GM12878 (cell line): ENCODE measurements around the gene BICC1. TPM values are rescaled to one million over a fixed set of nuclear protein-coding genes. Genes with fewer than 3 reads are reported as not detected.

Source experiments
- ATAC-seq: fragments of 200-7000 bp; cut with Tn5 transposase; 3 replicates; pipeline ENCODE4 v1.9.1; 2020; ENCODE audit warnings: mild to moderate bottlenecking, moderate library complexity
- BruUV-seq: library from RNA; stranded (reverse); fragments of 400-500 nt; replicated peaks from 2 replicates; lab custom pipeline; 2021; lab: Mats Ljungman, UMichigan
- CTCF ChIA-PET: fragments of 300-600 bp; sonication (Branson Sonifier 250); formaldehyde crosslinking; extraction: SDS; loops from one replicate; lab custom pipeline; 2021; ENCODE audit warnings: inconsistent platforms; lab: Yijun Ruan, JAX
- POLR2A ChIA-PET: fragments of 350-600 bp; formaldehyde crosslinking; extraction: SDS; loops from one replicate; lab custom pipeline; 2021; ENCODE audit warnings: inconsistent platforms; lab: Charles Lee
- RAD21 ChIA-PET: fragments of 300-600 bp; sonication (Branson Sonifier 250); formaldehyde crosslinking; loops from one replicate; lab custom pipeline; 2023; ENCODE audit warnings: antibody characterized with exemption; ENCODE audit not compliant: unreplicated experiment; lab: Charles Lee
- SMC1A ChIA-PET: fragments of 300-600 bp; sonication (Branson Sonifier 250); formaldehyde crosslinking; loops from one replicate; lab custom pipeline; 2023; ENCODE audit not compliant: unreplicated experiment, uncharacterized antibody; lab: Charles Lee
- DNase-seq: peaks from one replicate; pipeline ENCODE4 v3.0.0-alpha.2; 2011; ENCODE audit warnings: low read depth, low spot score
- FAIRE-seq: peaks from 3 replicates; lab custom pipeline; 2011; peaks lifted over from hg19 to GRCh38; lab: Jason Lieb, UNC
- H2AFZ ChIP-seq: 2 replicates; pipeline ENCODE4 v1.6.0; 2011; ENCODE audit warnings: low read depth, low read length, control low read depth; ENCODE audit not compliant: control insufficient read depth
- H3K27ac ChIP-seq: 2 replicates; pipeline ENCODE4 v1.5.1; 2011; ENCODE audit warnings: control low read depth; ENCODE audit not compliant: control insufficient read depth, insufficient read depth
- H3K27me3 ChIP-seq, 2 experiments: replicated peaks in 1 of 2; 2 replicates each; pipeline versions ENCODE4 v1.6.0 to v1.6.1; 2011; ENCODE audit warnings: low read length in 1 of 2; ENCODE audit not compliant: control insufficient read depth in 2 of 2, insufficient read depth in 2 of 2
- H3K36me3 ChIP-seq, 2 experiments: 2 replicates each; pipeline ENCODE4 v1.5.1; 2011; ENCODE audit warnings: low read length in 1 of 2; ENCODE audit not compliant: control insufficient read depth in 2 of 2, insufficient read depth in 2 of 2
- H3K4me1 ChIP-seq: 2 replicates; pipeline ENCODE4 v1.6.1; 2011; ENCODE audit warnings: mild to moderate bottlenecking, low read length, moderate library complexity, mixed read lengths; ENCODE audit not compliant: control insufficient read depth, insufficient read depth
- H3K4me2 ChIP-seq: 2 replicates; pipeline ENCODE4 v1.6.0; 2011; ENCODE audit warnings: control low read depth; ENCODE audit not compliant: control insufficient read depth, insufficient read depth
- H3K4me3 ChIP-seq: fragments of 200-600 bp; sonication (generic); 2 replicates; pipeline ENCODE4 v1.5.1; 2016
- H3K79me2 ChIP-seq: 2 replicates; pipeline ENCODE4 v1.6.0; 2011; ENCODE audit warnings: low read length; ENCODE audit not compliant: control insufficient read depth, insufficient read depth
- H3K9ac ChIP-seq: 2 replicates; pipeline ENCODE4 v1.8.0; 2011; ENCODE audit warnings: low read length, control low read depth, mixed read lengths; ENCODE audit not compliant: control insufficient read depth, insufficient read depth
- H3K9me3 ChIP-seq: replicated peaks from 3 replicates; pipeline ENCODE4 v1.5.1; 2011; ENCODE audit warnings: mild to moderate bottlenecking, low read length; ENCODE audit not compliant: control insufficient read depth, insufficient read depth
- H4K20me1 ChIP-seq: 2 replicates; pipeline ENCODE4 v1.6.0; 2011; ENCODE audit not compliant: control insufficient read depth, insufficient read depth
- ETV6 ChIP-seq, 2 experiments: fragments of 450-650 bp in 1 of 2; IDR thresholded peaks in 1 of 2; conservative IDR thresholded peaks in 1 of 2; 2 replicates each; pipeline ENCODE4 v1.6.1; 2014; ENCODE audit warnings: antibody characterized with exemption in 1 of 2, borderline replicate concordance in 1 of 2, low read depth in 1 of 2, mild to moderate bottlenecking in 1 of 2, moderate library complexity in 1 of 2
- HDAC2 ChIP-seq: fragments of 200-600 bp; sonication (generic); IDR thresholded peaks from 2 replicates; pipeline ENCODE4 v1.6.1; 2017
- JUNB ChIP-seq: IDR thresholded peaks from 2 replicates; pipeline ENCODE4 v1.6.1; 2016; ENCODE audit warnings: antibody characterized with exemption, mild to moderate bottlenecking
- KAT2A ChIP-seq: conservative IDR thresholded peaks from 2 replicates; pipeline ENCODE4 v1.6.1; 2011; ENCODE audit warnings: low read depth, low read length; ENCODE audit not compliant: control insufficient read depth
- POLR2A ChIP-seq: IDR thresholded peaks from 2 replicates; pipeline ENCODE4 v1.6.1; 2011; ENCODE audit warnings: low read depth, mild to moderate bottlenecking, low read length
- SMAD1 ChIP-seq: fragments of 450-650 bp; IDR thresholded peaks from 2 replicates; pipeline ENCODE4 v1.6.1; 2018; ENCODE audit warnings: mild to moderate bottlenecking, low read depth; ENCODE audit not compliant: partially characterized antibody
- SUZ12 ChIP-seq: fragments of 200-600 bp; sonication (generic); IDR thresholded peaks from one replicate; pipeline ENCODE4 v1.6.1; 2018; ENCODE audit warnings: antibody characterized with exemption, mild to moderate bottlenecking; ENCODE audit not compliant: unreplicated experiment
- TARDBP ChIP-seq: IDR thresholded peaks from 2 replicates; pipeline ENCODE4 v1.6.1; 2016; ENCODE audit warnings: borderline replicate concordance
- TBL1XR1 ChIP-seq: IDR thresholded peaks from 2 replicates; pipeline ENCODE4 v1.6.1; 2012; ENCODE audit warnings: low read depth, low read length, improper control_type of control experiment
- ZNF274 ChIP-seq: IDR thresholded peaks from one replicate; pipeline ENCODE4 v1.8.0; 2011; ENCODE audit not compliant: insufficient read length, insufficient read depth
- WGBS: methylation state at CpG from one replicate; pipeline ENCODE4 v1.1.6; 2016; ENCODE audit warnings: low lambda C conversion rate; ENCODE audit not compliant: insufficient replicate concordance, insufficient coverage; ENCODE audit errors: missing lambda C conversion rate; 5-methylcytosine and 5-hydroxymethylcytosine counted together
- in situ Hi-C: fragments of 300-500 bp; cut with MboI; formaldehyde crosslinking; loops from 9 replicates; pipeline ENCODE4 v1.14.3; 2018; ENCODE audit warnings: mixed read lengths
- intact Hi-C: fragments of 100-400 bp; cut with micrococcal nuclease; formaldehyde crosslinking; loops from one replicate; pipeline ENCODE4 v1.14.2; 2022; ENCODE audit not compliant: unreplicated experiment
- polyA plus RNA-seq, 11 experiments: library from polyadenylated mRNA; depleted of rRNA in 4 of 11; unstranded in 6 of 11; stranded (reverse) in 5 of 11; fragments of >200 nt; fragmentation: Nextera tagmentation in 4 of 11; fragmentation: Illumina TruSeq in 1 of 11; extraction: Ambion mirVana in 4 of 11; extraction: Trizol in 1 of 11; gene quantifications; 1 replicate in 1 of 11; 2 replicates in 10 of 11; pipeline versions ENCODE4 v1.2.1 to v1.2.3, GENCODE V29; 2011 to 2016; ENCODE audit warnings: inconsistent platforms in 2 of 11, missing spikeins in 2 of 11, low read depth in 1 of 11
- total RNA-seq, 4 experiments: library from RNA; depleted of rRNA in 3 of 4; stranded (reverse); fragments of >200 nt in 3 of 4; fragmentation: Illumina TruSeq in 1 of 4; extraction: Trizol in 1 of 4; gene quantifications; 2 replicates each; pipeline versions ENCODE4 v1.2.1 to v1.2.3, GENCODE V29; 2013 to 2021
- TF ChIP-seq, protein P1 (sequence below): fragments of 450-650 bp; IDR thresholded peaks from 2 replicates; pipeline ENCODE4 v1.6.1; 2017; ENCODE audit warnings: low read depth, mild to moderate bottlenecking, moderate library complexity

BICC1 gene
- total and polyA plus RNA-seq, 10 of the 15 experiments (the other 5 are each of a cell fraction or from before 2014, with no cell fraction given), result 0.01 to 0.10 (median 0.04) TPM; not detected in 5

DNA sequence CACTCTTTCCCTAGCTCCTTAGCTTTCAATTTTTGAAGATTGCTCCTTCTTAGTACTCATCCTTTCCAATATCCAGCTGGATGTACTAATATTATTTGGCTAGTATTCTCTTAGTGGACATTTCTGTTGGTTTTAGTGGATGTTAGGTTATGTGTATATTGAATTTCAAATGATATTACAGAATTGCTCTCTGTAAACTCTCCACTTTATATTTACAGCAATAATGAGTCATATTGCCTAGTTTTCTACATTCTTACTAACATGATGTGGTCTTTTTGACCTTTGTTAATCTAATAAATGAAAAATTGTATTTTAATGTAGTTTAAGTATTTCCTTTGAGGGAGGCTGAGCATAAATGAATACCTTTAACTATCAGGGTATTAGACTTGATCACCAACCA lies 69.4 kb downstream of the BICC1 start:
- no peak overlapping the region for H3K4me2 ChIP-seq
- TF ChIP-seq, protein P1, sequence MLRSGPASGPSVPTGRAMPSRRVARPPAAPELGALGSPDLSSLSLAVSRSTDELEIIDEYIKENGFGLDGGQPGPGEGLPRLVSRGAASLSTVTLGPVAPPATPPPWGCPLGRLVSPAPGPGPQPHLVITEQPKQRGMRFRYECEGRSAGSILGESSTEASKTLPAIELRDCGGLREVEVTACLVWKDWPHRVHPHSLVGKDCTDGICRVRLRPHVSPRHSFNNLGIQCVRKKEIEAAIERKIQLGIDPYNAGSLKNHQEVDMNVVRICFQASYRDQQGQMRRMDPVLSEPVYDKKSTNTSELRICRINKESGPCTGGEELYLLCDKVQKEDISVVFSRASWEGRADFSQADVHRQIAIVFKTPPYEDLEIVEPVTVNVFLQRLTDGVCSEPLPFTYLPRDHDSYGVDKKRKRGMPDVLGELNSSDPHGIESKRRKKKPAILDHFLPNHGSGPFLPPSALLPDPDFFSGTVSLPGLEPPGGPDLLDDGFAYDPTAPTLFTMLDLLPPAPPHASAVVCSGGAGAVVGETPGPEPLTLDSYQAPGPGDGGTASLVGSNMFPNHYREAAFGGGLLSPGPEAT, result no peak
- no peak for TF ChIP-seq SMAD1
- TF ChIP-seq POLR2A, result no peak
- TF ChIP-seq KAT2A, result no peak
- no peak for TF ChIP-seq TBL1XR1
- TF ChIP-seq ZNF274, result no peak
- no peak overlapping the region for H2AFZ ChIP-seq
- POLR2A ChIA-PET, result interaction anchor here (0.6 kb wide), 1 partner anchor 1250 kb away, joined by 5 read pairs; no protein-coding TSS in a partner anchor
- DNase-seq (no peak), ATAC-seq (no peak), FAIRE-seq (no peak)
- intact Hi-C loops (loop anchor here (10.0 kb wide), 1 partner anchor 287 kb away; no protein-coding TSS in a partner anchor), in situ Hi-C loops (no loop called here)
- H4K20me1 ChIP-seq, result no peaks in the 10 kb centered on the region
- no TSS peak for BruUV-seq
- SMC1A ChIA-PET, result interaction anchor here (0.8 kb wide), 1 partner anchor 41 kb away, joined by 3 read pairs; no protein-coding TSS in a partner anchor
- no peak overlapping the region for H3K9ac ChIP-seq
- no peaks in the 10 kb centered on the region for H3K79me2 ChIP-seq
- no peak overlapping the region for H3K4me3 ChIP-seq
- no peaks in the 10 kb centered on the region for H3K27me3 ChIP-seq
- CTCF ChIA-PET, result no interaction called here
- no peaks in the 10 kb centered on the region for H3K9me3 ChIP-seq
- no peak overlapping the region for H3K27ac ChIP-seq
- no peaks in the 10 kb centered on the region for H3K4me1 ChIP-seq
- RAD21 ChIA-PET, result no interaction called here
- H3K36me3 ChIP-seq, result no peaks in the 10 kb centered on the region

DNA sequence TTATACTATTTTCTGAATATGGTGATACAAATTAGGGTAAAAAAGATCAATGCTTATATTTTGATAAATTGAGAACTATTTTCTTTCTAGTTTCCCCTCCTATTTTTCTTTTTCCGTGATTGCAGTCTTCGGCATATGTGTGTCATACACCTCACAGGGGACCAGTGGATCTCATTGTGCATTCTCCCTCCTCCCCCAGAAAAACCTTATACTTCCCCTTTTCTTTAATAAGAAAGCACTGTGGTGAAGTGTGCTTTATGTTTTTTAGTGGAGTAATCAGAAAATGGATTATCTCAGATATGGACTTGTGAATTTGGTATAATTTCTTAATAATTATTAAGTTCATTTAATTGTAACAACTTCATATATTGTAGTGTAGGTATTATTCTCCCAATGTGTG lies 72.8 kb downstream of the BICC1 start:
- no TSS peak for BruUV-seq
- intact Hi-C loops (loop anchor here (10.0 kb wide), 1 partner anchor 291 kb away; no protein-coding TSS in a partner anchor), in situ Hi-C loops (no loop called here)
- FAIRE-seq, result no peak
- no peak overlapping the region for H3K9ac ChIP-seq
- no peak overlapping the region for H3K4me2 ChIP-seq
- DNase-seq, result no peak
- H3K27me3 ChIP-seq, result no peaks in the 10 kb centered on the region
- TF ChIP-seq ETV6 (conservative IDR thresholded peaks at IDR 0.05 in 1 of 2, IDR thresholded peaks at IDR 0.05 in 1 of 2; ENCODE audit: borderline replicate concordance in 1 of 2, low read depth in 1 of 2) (no peak), TARDBP (no peak), JUNB (no peak), HDAC2 (no peak), SUZ12 (no peak)
- no peaks in the 10 kb centered on the region for H3K4me1 ChIP-seq
- WGBS, result 13% methylated on average over 2 of the region's 2 CpGs
- no peak overlapping the region for H2AFZ ChIP-seq
- no peaks in the 10 kb centered on the region for H3K79me2 ChIP-seq
- POLR2A ChIA-PET, result no interaction called here
- no peaks in the 10 kb centered on the region for H4K20me1 ChIP-seq
- RAD21 ChIA-PET, result no interaction called here
- no peak for ATAC-seq
- SMC1A ChIA-PET, result no interaction called here
- H3K36me3 ChIP-seq, result no peaks in the 10 kb centered on the region
- H3K9me3 ChIP-seq, result no peaks in the 10 kb centered on the region
- CTCF ChIA-PET, result no interaction called here
- no peak overlapping the region for H3K27ac ChIP-seq
- no peak overlapping the region for H3K4me3 ChIP-seq
